Endothelial cell of umbilical vein (primary cell): ENCODE results near the gene REPIN1. TPM values are rescaled to one million over a fixed set of nuclear protein-coding genes. Genes with fewer than 3 reads are reported as not detected.

Source experiments
- BruUV-seq: library from RNA; stranded (reverse); fragments of 400-500 nt; replicated peaks from 2 replicates; lab custom pipeline; 2021; lab: Mats Ljungman, UMichigan
- CTCF ChIA-PET: fragments of 300-600, 350-600 bp; sonication (Branson Sonifier 250); formaldehyde crosslinking; loops from one replicate; lab custom pipeline; 2021; ENCODE audit warnings: antibody characterized with exemption, inconsistent platforms; lab: Charles Lee
- POLR2A ChIA-PET: fragments of 300-600, 350-600 bp; sonication (Branson Sonifier 250); formaldehyde crosslinking; loops from one replicate; lab custom pipeline; 2021; ENCODE audit warnings: antibody characterized with exemption, inconsistent platforms; lab: Charles Lee
- DNase-seq: peaks from one replicate; pipeline ENCODE4 v3.0.0-alpha.2; 2011; ENCODE audit warnings: low read depth, low spot score
- FAIRE-seq: peaks from 2 replicates; lab custom pipeline; 2011; peaks lifted over from hg19 to GRCh38; lab: Jason Lieb, UNC
- H2AFZ ChIP-seq: 2 replicates; pipeline ENCODE4 v1.6.0; 2012; ENCODE audit warnings: low read depth, low read length, control low read depth, inconsistent platforms
- H3K27ac ChIP-seq: 2 replicates; pipeline ENCODE4 v1.5.1; 2011; ENCODE audit warnings: low read depth, mild to moderate bottlenecking, control low read depth, low read length, moderate library complexity; ENCODE audit not compliant: insufficient read depth
- H3K27me3 ChIP-seq, 2 experiments: 2 replicates each; pipeline versions ENCODE4 v1.6.0 to v1.6.1; 2011; ENCODE audit warnings: low read length in 2 of 2, mixed read lengths in 1 of 2; ENCODE audit not compliant: control insufficient read depth in 2 of 2, insufficient read depth in 2 of 2
- H3K36me3 ChIP-seq, 2 experiments: 2 replicates in 1 of 2; 3 replicates in 1 of 2; pipeline ENCODE4 v1.5.1; 2011; ENCODE audit warnings: low read length in 2 of 2, mild to moderate bottlenecking in 1 of 2, moderate library complexity in 1 of 2; ENCODE audit not compliant: control insufficient read depth in 2 of 2, insufficient read depth in 2 of 2; ENCODE audit errors: extremely low read depth in 1 of 2
- H3K4me1 ChIP-seq: 3 replicates; pipeline ENCODE4 v1.5.1; 2011; ENCODE audit warnings: mild to moderate bottlenecking, low read length; ENCODE audit not compliant: control insufficient read depth, insufficient read depth; ENCODE audit errors: extremely low read depth
- H3K4me2 ChIP-seq: 2 replicates; pipeline ENCODE4 v1.6.1; 2011; ENCODE audit warnings: low read length, control low read depth, mixed read lengths; ENCODE audit not compliant: insufficient read depth
- H3K4me3 ChIP-seq, 3 experiments: fragments of 200-600 bp in 1 of 3; sonication (generic), shearing (Covaris generic) in 1 of 3; replicated peaks in 1 of 3; 2 replicates each; pipeline ENCODE4 v1.5.1; 2011 to 2016; ENCODE audit warnings: control low read depth in 3 of 3, low read length in 3 of 3, mild to moderate bottlenecking in 2 of 3, inconsistent platforms in 1 of 3, low read depth in 1 of 3, moderate library complexity in 1 of 3; ENCODE audit not compliant: insufficient read depth in 1 of 3
- H3K79me2 ChIP-seq: 2 replicates; pipeline ENCODE4 v1.6.0; 2012; ENCODE audit warnings: low read length, inconsistent platforms; ENCODE audit not compliant: control insufficient read depth, insufficient read depth
- H3K9ac ChIP-seq: replicated peaks from 2 replicates; pipeline ENCODE3; 2011; ENCODE audit warnings: low read length, control low read depth; ENCODE audit not compliant: insufficient read depth; ENCODE audit errors: extremely low read depth
- H3K9me1 ChIP-seq: replicated peaks from 3 replicates; pipeline ENCODE4 v1.6.0; 2011; ENCODE audit warnings: mild to moderate bottlenecking, low read length; ENCODE audit not compliant: control insufficient read depth, insufficient read depth; ENCODE audit errors: extremely low read depth
- H3K9me3 ChIP-seq: replicated peaks from 2 replicates; pipeline ENCODE4 v1.5.1; 2012; ENCODE audit warnings: low read length, inconsistent platforms; ENCODE audit not compliant: control insufficient read depth, insufficient read depth
- H4K20me1 ChIP-seq: replicated peaks from 2 replicates; pipeline ENCODE3; 2011; ENCODE audit warnings: mild to moderate bottlenecking, low read length; ENCODE audit not compliant: control insufficient read depth, insufficient read depth; ENCODE audit errors: extremely low read depth
- EZH2 ChIP-seq: IDR thresholded peaks from 2 replicates; pipeline ENCODE4 v1.6.1; 2012; ENCODE audit warnings: borderline replicate concordance, low read depth, mild to moderate bottlenecking, moderate library complexity, low read length, inconsistent platforms; ENCODE audit not compliant: severe bottlenecking
- FOS ChIP-seq: IDR thresholded peaks from 2 replicates; pipeline ENCODE4 v1.6.1; 2011; ENCODE audit warnings: mild to moderate bottlenecking, low read length, moderate library complexity, borderline replicate concordance; ENCODE audit not compliant: insufficient read depth
- GATA2 ChIP-seq: IDR thresholded peaks from 2 replicates; pipeline ENCODE4 v1.7.0; 2011; ENCODE audit warnings: low read depth, mild to moderate bottlenecking, moderate library complexity, mixed read lengths, low read length; ENCODE audit not compliant: insufficient read length, insufficient read depth
- JUN ChIP-seq: IDR thresholded peaks from 2 replicates; pipeline ENCODE4 v1.6.1; 2011; ENCODE audit warnings: borderline replicate concordance, low read depth; ENCODE audit not compliant: insufficient read length, insufficient read depth
- MYC ChIP-seq: IDR thresholded peaks from one replicate; pipeline ENCODE4 v1.6.1; 2011; ENCODE audit warnings: mild to moderate bottlenecking, low read depth, low read length
- POLR2A ChIP-seq: IDR thresholded peaks from 2 replicates; pipeline ENCODE4 v1.6.1; 2012; ENCODE audit warnings: low read depth, mild to moderate bottlenecking, control low read depth, low read length
- POLR2AphosphoS5 ChIP-seq: IDR thresholded peaks from 2 replicates; pipeline ENCODE4 v1.6.1; 2012; ENCODE audit warnings: low read depth, mild to moderate bottlenecking, control low read depth, low read length, moderate library complexity; ENCODE audit not compliant: insufficient read depth
- dilution Hi-C: fragments of 300-500 bp; cut with MboI; formaldehyde crosslinking; loops from one replicate; pipeline ENCODE4 v1.15.0; 2019; ENCODE audit warnings: low sequenced_read_pairs; ENCODE audit not compliant: extremely low pct_ligation_motif_present
- intact Hi-C: fragments of 100-400 bp; cut with micrococcal nuclease; formaldehyde crosslinking; loops from one replicate; pipeline ENCODE4 v1.10.0; 2022
- polyA plus RNA-seq, 4 experiments: library from polyadenylated mRNA; depleted of rRNA in 3 of 4; stranded (reverse) in 3 of 4; unstranded in 1 of 4; fragments of >200 nt; gene quantifications; 2 replicates each; pipeline versions ENCODE4 v1.2.1 to v1.2.3, GENCODE V29; 2011 to 2012; ENCODE audit warnings: missing spikeins in 1 of 4
- total RNA-seq: library from RNA; stranded (reverse); gene quantifications from 2 replicates; pipeline ENCODE4 v1.2.3, GENCODE V29; 2021
- TF ChIP-seq, protein P1 (sequence below): IDR thresholded peaks from 2 replicates; pipeline ENCODE4 v1.6.1; 2011; ENCODE audit not compliant: insufficient read depth, insufficient read length
- TF ChIP-seq, protein P2 (sequence below), 2 donors: IDR thresholded peaks; 1 replicate in 1 of 2; 2 replicates in 1 of 2; pipeline ENCODE4 v1.5.1; 2011; ENCODE audit warnings: low read length in 2 of 2, mild to moderate bottlenecking in 2 of 2, moderate library complexity in 2 of 2, control low read depth in 1 of 2, inconsistent platforms in 1 of 2, low read depth in 1 of 2; ENCODE audit not compliant: insufficient read depth in 1 of 2; ENCODE audit errors: extremely low read depth in 1 of 2

REPIN1 gene
- total and polyA plus RNA-seq, 2 donors (not counting 3 experiments of a cell fraction or from before 2014, with no cell fraction given), result 108 to 140 TPM

DNA sequence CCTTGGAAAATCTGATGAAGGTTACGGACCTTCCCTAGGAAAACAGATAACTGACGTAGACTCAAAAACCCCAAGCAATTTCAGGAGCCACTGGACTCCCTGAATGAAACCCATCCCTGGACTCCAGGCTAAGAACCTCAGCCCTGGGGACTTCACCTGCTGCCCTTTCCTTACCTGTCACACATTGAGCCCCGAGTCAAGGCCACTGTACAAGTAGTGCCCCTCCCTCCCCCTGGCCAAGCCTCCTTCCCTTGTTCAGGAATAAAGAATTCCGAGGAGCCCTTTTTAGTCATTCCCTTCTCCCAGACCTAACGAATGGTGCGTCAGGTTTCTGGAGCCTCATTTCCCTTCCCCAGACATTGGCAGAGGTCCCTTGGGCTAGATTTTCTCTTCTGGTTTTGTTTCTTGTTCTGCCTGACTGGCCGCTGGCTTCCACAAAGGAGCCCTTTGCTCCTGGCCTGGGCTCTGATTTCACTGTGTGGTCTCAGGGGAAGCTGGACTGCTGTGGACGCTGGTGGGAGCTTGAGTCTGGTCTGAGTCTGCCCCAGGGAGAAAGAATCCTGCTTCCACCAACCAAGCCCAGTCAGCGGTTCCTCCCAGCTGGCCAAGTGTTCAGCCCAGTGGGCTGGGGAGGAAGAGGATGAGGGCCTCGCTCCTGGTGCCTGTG, 42.2 kb downstream of the REPIN1 start:
- H3K27ac ChIP-seq, result no peak overlapping the region
- H3K4me2 ChIP-seq, result no peak overlapping the region
- FAIRE-seq (no peak), DNase-seq (no peak)
- peaks cover 7% of the 10 kb centered on the region for H3K4me1 ChIP-seq
- TF ChIP-seq MYC (no peak), FOS (no peak), POLR2AphosphoS5 (no peak), POLR2A (no peak), GATA2 (no peak), EZH2 (no peak), JUN (no peak)
- TF ChIP-seq, protein P1, sequence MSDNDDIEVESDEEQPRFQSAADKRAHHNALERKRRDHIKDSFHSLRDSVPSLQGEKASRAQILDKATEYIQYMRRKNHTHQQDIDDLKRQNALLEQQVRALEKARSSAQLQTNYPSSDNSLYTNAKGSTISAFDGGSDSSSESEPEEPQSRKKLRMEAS, result no peak
- TF ChIP-seq, protein P2, sequence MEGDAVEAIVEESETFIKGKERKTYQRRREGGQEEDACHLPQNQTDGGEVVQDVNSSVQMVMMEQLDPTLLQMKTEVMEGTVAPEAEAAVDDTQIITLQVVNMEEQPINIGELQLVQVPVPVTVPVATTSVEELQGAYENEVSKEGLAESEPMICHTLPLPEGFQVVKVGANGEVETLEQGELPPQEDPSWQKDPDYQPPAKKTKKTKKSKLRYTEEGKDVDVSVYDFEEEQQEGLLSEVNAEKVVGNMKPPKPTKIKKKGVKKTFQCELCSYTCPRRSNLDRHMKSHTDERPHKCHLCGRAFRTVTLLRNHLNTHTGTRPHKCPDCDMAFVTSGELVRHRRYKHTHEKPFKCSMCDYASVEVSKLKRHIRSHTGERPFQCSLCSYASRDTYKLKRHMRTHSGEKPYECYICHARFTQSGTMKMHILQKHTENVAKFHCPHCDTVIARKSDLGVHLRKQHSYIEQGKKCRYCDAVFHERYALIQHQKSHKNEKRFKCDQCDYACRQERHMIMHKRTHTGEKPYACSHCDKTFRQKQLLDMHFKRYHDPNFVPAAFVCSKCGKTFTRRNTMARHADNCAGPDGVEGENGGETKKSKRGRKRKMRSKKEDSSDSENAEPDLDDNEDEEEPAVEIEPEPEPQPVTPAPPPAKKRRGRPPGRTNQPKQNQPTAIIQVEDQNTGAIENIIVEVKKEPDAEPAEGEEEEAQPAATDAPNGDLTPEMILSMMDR (IDR thresholded peaks at IDR 0.05; ENCODE audit: extremely low read depth in 1 of 2, insufficient read depth in 1 of 2, low read depth in 1 of 2, low read length in 2 of 2), result no peak
- ChIA-PET CTCF (no interaction called here), POLR2A (no interaction called here)
- no peaks in the 10 kb centered on the region for H4K20me1 ChIP-seq
- H3K9ac ChIP-seq, result no peak overlapping the region
- no peaks in the 10 kb centered on the region for H3K36me3 ChIP-seq
- no peak overlapping the region for H2AFZ ChIP-seq
- H3K9me1 ChIP-seq, result no peaks in the 10 kb centered on the region
- no TSS peak for BruUV-seq
- dilution Hi-C loops, result no loop called here
- intact Hi-C loops, result no loop called here
- H3K9me3 ChIP-seq, result no peaks in the 10 kb centered on the region
- H3K27me3 ChIP-seq, result no peaks in the 10 kb centered on the region
- H3K4me3 ChIP-seq, result no peak overlapping the region
- no peaks in the 10 kb centered on the region for H3K79me2 ChIP-seq
